AG09319 (cell line): Measurements from ENCODE around the gene GULP1.

Experiments used
- DNase-seq: peaks from one replicate; pipeline ENCODE4 v3.0.0-alpha.2; 2010; ENCODE audit warnings: low read depth; ENCODE audit errors: extremely low read depth
- TF ChIP-seq, protein P1 (sequence below): IDR thresholded peaks from 2 replicates; pipeline ENCODE4 v1.5.1; 2011; ENCODE audit warnings: low read depth, mild to moderate bottlenecking, inconsistent platforms, low read length, moderate library complexity

GULP1 gene

DNA sequence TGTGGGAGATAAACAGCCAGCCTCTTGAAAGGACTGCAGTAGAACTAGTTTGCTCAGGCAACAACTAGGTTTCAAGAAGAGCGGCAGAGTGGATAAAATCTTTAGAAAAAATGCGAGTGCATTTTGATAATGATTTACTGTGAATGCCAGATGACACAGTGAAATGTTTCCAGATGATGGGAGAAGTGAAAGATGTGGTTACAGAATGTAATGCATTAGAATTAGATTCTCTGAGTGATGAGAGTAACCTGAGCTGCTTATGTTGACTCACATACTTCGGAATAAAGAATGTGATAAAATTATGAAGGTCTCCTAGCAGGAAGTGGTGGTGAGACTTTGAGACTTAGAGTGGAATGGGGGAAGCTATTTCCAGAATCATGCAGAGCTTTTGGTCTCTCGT, 184.3 kb downstream of the GULP1 start:
- TF ChIP-seq, protein P1, sequence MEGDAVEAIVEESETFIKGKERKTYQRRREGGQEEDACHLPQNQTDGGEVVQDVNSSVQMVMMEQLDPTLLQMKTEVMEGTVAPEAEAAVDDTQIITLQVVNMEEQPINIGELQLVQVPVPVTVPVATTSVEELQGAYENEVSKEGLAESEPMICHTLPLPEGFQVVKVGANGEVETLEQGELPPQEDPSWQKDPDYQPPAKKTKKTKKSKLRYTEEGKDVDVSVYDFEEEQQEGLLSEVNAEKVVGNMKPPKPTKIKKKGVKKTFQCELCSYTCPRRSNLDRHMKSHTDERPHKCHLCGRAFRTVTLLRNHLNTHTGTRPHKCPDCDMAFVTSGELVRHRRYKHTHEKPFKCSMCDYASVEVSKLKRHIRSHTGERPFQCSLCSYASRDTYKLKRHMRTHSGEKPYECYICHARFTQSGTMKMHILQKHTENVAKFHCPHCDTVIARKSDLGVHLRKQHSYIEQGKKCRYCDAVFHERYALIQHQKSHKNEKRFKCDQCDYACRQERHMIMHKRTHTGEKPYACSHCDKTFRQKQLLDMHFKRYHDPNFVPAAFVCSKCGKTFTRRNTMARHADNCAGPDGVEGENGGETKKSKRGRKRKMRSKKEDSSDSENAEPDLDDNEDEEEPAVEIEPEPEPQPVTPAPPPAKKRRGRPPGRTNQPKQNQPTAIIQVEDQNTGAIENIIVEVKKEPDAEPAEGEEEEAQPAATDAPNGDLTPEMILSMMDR: no peak
- peak; percentile 30 for DNase-seq

GRCh38 chr2:188477564-188478103, 186.0 kb downstream of the GULP1 start:
- TF ChIP-seq, protein P1: no peak
- DNase-seq: no peak

DNA sequence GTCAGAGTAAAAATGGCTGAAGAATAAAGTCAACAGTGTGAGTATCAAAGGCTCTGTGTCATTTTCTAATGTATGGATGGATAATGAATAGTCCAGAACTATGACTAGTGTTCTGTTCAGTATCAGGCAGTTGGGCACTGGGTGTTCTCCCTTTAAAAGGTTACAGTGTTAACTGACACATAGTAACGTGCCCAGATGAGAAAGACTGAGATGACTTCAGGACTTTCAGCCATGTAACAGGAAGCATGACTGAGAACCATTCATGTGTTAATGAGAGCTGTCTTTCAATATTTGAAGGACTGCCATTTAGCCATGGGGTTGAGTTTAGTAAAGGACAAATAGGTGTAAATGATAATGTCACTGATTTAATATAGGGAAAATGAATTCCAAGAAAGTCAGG, 187.1 kb downstream of the GULP1 start:
- no peak for DNase-seq
- TF ChIP-seq, protein P1: no peak

DNA sequence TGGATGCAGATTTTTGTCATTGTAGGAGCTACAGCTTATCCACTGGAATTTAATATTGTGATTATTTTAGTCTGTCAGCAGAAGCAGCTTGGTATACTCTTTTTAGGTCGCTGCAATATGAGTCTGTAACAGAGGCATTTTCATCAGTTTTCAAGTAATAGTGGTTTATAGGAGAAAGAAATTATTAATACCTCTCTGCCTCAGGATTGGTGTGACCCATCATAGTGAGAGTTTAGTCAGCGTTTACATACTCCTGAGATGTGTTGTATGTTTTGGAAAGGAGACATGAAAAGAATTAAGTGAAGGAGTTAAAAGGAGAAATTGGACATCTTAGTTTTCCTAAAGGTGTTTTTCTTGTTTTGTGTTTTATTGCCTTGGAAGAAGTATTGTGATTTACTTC, 189.8 kb downstream of the GULP1 start:
- no peak for DNase-seq

DNA sequence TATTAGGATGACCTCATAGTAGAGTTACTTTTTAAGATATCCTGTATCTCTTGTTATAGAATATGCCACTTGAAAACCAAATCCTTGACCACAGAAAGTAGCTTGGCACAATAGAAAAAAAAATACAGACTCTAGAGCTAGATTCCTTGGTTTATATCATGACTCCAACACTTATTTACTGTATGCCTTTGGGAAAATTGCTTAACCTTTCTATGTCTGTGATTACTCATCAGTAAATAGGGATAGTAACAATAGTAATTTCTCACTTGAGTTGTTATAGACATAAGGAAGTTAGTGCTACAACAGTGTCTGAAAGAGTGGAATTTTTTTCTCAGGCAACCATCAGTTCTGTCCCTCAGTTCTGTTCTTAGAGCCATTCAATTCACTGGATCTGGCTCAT, 193.8 kb downstream of the GULP1 start:
- TF ChIP-seq, protein P1: no peak
- DNase-seq: no peak

More for the DNA sequence above, 189.8 kb downstream of the GULP1 start:
- TF ChIP-seq, protein P1: no peak

- TF ChIP-seq, protein P1: no peak
- DNase-seq: no peak
These were observed 201.1 kb downstream of the GULP1 start for GRCh38 chr2:188492751-188493150.

DNA sequence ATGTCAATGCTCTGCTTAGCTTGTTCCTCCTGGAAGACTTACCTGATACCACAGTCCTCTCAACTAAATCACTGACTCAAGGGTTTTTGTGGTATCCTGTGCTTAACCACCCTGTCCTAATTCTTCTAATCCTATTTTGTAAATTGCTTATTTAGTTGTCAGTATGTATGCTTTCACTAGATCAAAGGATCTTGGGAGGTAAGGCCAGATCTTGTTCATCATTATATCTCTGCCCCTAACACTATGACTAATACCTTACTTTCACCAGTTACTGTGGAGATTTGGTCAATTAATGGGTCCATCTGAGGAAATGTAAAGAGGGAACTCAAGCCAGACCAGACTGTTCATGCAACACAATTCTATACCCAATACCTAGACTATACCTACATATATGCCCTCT, 203.2 kb downstream of the GULP1 start:
- TF ChIP-seq, protein P1: no peak
- DNase-seq: no peak
